HG03097 (cell line): ENCODE measurements around the gene POLR3H.
"Not testable (repeated sequence)": the region's sequence is repeated elsewhere in the genome, so short reads cannot be mapped to it uniquely, and the experiment has no call there.

Experiments used
- ATAC-seq: cut with Tn5 transposase; IDR thresholded peaks from one replicate; pipeline ENCODE4 v1.9.1; 2021; ENCODE audit not compliant: unreplicated experiment, low FRiP score

Gene POLR3H

DNA sequence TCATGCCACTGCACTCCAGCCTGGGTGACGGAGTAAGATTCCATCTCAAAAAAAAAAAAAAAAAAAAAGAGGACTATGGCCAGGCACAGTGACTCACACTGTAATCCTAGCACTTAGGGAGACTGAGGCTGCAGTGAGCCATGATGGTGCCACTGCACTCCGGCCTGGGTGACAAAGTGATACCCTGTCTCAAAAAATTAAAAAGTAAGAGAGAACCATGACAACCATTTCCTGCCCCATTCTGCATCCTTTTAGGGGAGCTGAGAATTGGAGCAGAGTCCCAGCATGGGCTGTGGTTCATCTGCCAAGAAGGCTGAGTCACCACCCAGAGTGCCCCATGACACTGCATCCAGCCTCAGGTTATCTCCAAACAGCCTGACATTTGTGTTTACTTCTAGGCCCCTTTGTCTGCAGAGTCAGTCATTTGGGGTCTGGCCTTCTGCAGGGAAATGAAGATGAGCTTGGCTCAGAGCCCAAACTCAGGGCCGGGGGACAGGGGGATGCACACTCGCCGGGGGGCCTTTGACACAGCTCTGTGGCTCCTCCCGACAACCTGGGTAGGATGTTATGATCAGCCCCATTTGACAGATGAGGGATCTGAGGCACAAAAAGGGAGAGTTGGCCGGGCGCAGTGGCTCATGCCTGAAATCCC is 21.3 kb upstream of the POLR3H start:
- ATAC-seq = no peak

DNA sequence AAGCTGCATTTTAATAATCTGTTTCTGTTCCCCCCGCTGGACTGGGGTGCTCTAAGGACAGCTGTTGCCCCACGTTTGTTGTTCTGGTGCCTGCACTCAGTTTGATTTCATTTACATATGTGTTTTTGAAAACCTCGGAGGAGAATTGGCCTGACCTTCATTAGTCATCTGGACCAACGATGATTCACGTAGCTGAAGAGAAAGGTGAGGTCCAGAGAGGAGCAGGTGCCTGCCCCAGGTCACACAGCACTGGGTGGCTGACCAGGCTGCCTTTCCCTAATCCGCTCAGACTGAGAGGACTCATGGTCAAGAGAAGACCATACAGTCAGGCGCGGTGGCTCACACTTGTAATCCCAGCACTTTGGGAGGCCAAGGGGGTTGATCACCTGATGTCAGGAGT is 20.3 kb upstream of the POLR3H start:
- no peak for ATAC-seq

GRCh38 chr22:41563051-41563711 is 18.9 kb upstream of the POLR3H start:
- no peak for ATAC-seq

- ATAC-seq = no peak
Observed at GRCh38 chr22:41562461-41562860, 18.2 kb upstream of the POLR3H start.

GRCh38 chr22:41561788-41562187 is 17.5 kb upstream of the POLR3H start:
- ATAC-seq = no peak

- no peak for ATAC-seq
Observed at GRCh38 chr22:41561335-41561734, 17.1 kb upstream of the POLR3H start.

- no peak for ATAC-seq
Observed at GRCh38 chr22:41560095-41560471, 15.8 kb upstream of the POLR3H start.

DNA sequence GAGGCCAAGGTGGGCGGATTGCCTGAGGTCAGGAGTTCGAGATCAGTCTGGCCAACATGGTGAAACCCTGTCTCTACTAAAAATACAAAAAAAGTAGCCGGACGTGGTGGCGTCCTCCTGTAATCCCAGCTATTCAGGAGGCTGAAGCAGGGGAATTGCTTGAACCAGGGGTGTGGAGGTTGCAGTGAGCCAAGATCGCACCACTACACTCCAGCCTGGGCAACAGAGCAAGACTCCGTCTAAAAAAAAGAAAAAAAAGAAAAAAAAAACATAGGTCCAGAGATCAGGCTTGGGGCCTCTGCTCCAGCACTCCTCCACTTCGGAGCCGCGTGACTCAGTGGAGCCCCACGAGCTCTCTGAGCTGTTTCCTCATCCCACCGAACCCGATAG is 14.0 kb upstream of the POLR3H start:
- not testable (repeated sequence) for ATAC-seq

- ATAC-seq = no peak
Observed at GRCh38 chr22:41557401-41558240, 13.4 kb upstream of the POLR3H start.

DNA sequence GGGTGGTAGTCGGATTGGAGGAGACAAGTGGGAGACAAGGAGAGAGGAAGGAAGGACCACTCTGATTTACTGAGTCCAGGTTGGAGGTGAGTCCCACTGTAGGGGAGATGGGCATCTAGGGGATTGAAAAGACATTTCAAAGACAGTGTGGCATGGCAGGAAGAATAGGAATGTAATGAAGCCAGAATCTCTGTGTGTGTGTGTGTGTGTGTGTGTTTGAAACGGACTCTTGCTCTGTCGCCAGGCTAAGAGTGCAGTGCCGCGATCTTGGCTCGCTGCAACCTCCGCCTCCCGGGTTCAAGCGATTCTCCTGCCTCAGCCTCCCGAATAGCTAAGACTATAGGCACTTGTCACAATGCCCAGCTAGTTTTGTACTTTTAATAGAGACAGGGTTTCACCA is 12.3 kb upstream of the POLR3H start:
- no peak for ATAC-seq

DNA sequence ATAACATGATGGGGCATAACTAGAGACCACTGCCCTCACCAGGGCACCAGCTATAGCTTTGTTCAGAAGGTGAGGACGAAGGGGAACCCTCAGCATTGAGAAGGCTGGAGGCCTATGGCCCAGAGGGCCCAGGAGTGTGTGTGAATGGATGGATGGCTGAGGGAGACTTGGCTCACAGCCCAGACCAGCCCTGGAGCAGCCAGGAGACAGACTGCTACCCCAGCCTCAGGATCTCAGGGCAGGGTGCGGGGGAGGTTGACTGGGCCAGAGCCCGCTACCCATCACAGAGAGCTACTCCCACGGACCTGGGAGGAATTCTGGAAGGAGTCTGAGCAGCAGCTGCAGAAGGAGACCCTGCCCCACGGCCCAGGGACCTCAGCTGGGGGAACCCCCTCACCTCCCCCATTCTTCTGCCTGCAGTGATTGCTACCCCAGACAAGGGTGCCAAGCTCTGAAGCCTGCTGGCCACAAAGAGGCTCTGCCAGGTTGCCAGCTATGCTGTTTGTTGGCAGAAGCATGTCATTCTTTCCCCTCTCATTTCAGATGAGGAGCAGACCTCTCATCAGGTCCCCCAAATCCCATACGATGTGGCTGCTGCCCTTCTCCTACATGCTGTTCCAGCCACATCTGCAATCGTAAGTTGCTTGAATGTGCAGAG is 11.2 kb upstream of the POLR3H start:
- ATAC-seq = no peak

GRCh38 chr22:41551877-41552582 is 7.8 kb upstream of the POLR3H start:
- ATAC-seq = no peak

DNA sequence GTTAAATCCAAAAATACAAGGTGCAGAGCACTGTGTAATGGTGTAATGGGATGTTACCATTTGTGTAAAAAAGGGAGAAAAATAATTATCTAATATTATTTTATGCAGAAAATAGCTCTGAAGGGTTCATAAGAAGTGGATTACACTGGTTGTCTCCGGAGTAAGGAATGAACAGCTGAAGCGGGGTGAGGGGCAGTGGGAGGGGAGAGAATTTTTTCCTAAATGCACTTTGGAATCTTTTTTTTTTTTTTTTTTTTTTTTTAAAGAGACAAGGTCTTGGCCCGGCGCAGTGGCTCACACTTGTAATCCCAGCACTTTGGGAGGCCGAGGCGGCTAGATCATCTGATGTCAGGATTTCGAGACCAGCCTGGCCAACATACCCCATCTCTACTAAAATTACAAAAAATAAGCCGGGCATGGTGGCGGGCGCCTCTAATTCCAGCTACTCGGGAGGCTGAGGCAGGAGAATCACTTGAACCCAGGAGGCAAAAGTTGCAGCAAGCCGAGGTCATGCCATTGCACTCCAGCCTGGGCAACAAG is 6.8 kb upstream of the POLR3H start:
- ATAC-seq = no peak

- no peak for ATAC-seq
Observed at GRCh38 chr22:41548830-41549211, 4.6 kb upstream of the POLR3H start.

- ATAC-seq = no peak
Observed at GRCh38 chr22:41544671-41545476, 604 bp upstream of the POLR3H start.

GRCh38 chr22:41542224-41542623 is 2.0 kb downstream of the POLR3H start:
- ATAC-seq = no peak

DNA sequence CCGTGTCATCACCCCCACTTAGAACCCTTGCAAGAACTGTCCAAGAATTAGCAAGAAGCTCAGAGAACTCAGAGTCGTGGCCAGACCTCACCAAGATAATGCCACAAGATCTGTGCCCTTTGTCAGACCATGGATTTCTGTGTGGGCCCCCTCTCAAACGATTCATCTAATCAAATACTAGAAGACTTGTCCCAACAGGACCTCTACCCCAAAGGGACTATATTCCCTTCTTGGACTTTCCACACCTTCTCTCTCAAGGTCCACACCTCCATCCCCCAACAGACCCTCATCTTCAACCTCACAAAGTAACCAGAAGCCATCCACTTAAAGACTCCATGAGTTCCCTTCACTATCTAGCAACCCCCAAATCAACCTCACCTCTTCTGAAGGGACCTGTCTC is 2.8 kb downstream of the POLR3H start:
- ATAC-seq = no peak

- ATAC-seq = no peak
Observed at GRCh38 chr22:41540365-41540764, 3.9 kb downstream of the POLR3H start.

- no peak for ATAC-seq
Observed at GRCh38 chr22:41540006-41540315, 4.3 kb downstream of the POLR3H start.
